Activated CD4-positive, CD25-positive, alpha-beta regulatory T cell treated with anti-CD3 and anti-CD28 coated beads, Interleukin-2, amount 50 U/mL, for 72 hours (primary cell): ENCODE measurements around the gene UBD.

ENCODE experiments used
- DNase-seq: peaks from one replicate; pipeline ENCODE4 v3.0.0; 2021

The UBD gene

DNA sequence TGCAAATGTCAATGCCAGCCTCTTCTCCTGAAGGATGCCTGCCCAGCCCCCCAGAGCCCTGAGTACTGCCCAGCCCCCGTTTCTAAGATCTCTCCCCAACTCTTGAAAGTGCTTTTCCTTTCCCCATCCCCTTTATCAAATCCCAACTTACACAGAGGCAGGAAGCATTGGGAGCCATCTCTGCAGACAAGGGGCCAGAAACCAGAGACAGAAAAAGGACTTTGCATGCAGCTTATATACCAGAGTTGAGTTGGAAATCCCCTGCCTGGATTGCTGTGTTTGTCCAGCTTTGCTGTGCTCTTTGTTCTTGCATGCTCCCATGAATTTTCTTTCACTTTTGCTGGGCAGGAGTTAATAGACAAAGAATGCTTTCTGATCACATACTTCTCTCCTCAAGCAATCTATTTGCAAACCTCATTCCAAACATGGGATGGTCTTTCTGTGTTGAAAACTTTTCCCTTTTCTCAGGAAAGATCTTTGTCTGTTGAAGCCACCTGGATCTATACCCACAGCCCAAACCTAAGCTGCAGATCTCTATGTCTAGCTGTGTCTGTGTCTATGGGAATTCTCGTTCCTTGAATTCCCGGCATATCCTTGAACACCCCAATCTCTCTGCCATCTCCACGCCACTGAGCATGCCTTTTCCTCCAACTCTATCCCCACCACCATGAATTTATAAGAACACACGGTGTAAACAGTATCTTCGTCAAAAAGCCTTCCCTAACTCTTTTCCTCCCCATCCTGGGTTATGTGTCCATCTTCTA is at the start of gene UBD:
Gene UBD (minus strand): TSS at position 209 of the 764 bp plus-strand sequence. CDS start 31 bp downstream, at position 178.
- no peak for DNase-seq

GRCh38 chr6:29608131-29608530 is 48.6 kb upstream of the UBD start:
- no peak for DNase-seq

DNA sequence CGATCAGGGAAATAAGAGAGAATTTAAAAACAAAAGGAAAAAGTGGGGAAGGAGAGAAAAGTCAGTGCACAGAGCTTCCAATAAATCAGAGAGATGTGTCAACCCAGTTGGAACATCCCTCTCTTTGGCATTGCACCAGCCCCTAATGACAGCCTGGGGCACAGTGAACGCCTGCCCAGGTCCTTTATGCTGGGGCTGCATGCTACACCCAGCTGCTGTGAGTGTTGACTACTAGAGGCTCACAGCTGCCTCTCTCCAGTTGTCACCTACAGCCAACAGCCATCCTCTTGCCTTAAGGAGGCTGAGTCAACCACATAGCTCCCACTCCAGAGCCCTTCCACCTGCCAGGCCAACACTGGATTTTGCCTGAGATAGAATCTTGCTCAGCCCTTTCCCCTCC is 44.4 kb upstream of the UBD start:
- DNase-seq = no peak

- DNase-seq = no peak
Measured at GRCh38 chr6:29603456-29603855, 43.9 kb upstream of the UBD start.

DNA sequence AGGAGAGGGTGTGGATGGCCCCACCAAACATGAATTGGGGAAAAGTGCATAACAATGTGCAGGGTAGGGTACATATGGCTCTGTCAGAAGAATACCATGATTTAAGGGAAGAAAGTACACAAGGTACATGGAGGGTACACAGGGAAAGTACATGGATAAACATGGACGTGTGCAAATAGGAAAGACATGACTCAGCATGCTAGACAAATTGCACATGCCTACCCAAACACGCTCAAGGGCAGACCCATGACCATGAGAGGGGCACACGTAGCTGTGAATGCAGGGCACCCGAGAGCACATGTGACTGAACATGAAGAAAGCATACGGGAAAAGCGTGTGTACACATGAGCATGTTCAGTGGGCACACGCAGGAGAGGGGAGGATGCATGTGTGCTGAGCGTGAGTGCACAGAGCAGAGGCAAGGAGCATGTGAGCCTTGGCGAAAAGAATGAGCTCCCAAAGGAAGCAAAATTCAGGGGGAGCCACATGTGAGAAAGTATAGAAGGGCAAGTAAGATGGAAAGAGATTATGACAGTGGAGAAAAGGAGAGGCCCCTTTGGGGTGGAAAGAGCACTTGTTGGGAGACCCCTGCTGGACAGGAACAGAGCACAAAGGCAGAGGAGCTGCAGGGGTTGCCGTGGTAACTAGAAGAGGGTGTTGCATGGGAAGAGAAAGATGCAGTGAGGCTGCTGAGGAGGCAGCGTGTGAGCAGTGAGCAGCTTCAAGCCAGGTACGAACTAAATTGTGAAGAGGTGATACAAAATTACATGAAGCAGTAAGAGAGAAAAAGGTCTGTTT is 43.2 kb upstream of the UBD start:
- no peak for DNase-seq

DNA sequence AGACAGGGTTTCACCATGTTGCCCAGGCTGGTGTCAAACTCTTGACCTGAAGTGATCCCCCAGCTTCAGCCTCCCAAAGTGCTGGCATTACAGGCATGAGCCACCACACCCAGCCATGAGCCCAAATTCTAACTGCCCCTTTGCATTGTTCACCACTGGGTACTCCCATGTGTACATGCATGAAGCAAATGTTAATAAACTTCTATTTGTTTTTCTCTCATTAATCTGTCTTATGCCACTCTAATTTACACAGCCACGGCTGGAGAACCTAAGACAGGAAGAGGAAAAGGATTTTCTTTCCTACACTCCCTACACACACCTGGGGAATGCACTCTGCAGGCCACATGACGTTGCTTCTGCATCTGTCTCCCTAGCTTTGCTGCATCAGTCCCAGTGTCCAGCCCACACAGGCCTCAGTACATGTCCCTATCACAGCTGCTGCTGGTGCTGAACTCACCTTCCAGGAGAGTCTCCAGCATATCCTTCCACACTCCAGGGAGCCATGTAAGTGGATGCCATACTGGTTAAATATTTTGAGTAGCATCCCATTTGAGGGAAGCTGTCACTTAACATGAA is 38.7 kb upstream of the UBD start:
- DNase-seq = no peak

- no peak for DNase-seq
Measured at GRCh38 chr6:29597184-29597583, 37.7 kb upstream of the UBD start.

GRCh38 chr6:29596381-29596900 is 36.9 kb upstream of the UBD start:
- DNase-seq = no peak

DNA sequence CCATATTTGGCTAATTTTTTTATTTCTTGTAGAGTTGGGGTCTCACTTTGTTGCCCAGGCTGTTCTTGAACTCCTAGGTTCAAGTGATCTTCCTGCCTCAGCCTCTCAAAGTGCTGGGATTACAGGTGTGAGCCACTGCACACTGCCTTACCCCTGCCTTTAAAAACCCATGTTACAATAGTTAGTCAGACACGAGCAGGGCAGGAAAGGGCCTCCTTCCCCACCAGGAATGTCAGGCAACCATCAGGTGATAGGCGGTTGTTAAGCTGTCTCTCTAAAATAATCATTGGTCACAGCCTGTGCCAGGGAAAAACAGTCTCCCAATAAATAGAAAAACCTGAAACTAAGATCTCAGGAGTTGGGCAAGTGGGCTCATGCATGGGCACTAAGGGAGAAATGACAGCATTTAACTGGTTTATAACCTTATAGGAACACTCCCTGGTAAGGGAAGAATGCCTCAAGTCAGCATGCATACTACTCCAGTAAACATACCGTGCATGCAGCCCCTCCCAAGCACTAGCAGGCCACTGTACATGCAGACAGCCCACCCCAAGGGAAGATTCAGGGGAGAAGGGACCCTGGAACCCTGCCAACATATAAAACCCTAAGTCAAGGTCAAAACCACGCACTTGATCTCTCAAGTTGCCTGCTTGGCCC is 33.8 kb upstream of the UBD start:
- no peak for DNase-seq

GRCh38 chr6:29591677-29592076 is 32.1 kb upstream of the UBD start:
- DNase-seq = no peak

GRCh38 chr6:29590218-29590808 is 30.8 kb upstream of the UBD start:
- no peak for DNase-seq

DNA sequence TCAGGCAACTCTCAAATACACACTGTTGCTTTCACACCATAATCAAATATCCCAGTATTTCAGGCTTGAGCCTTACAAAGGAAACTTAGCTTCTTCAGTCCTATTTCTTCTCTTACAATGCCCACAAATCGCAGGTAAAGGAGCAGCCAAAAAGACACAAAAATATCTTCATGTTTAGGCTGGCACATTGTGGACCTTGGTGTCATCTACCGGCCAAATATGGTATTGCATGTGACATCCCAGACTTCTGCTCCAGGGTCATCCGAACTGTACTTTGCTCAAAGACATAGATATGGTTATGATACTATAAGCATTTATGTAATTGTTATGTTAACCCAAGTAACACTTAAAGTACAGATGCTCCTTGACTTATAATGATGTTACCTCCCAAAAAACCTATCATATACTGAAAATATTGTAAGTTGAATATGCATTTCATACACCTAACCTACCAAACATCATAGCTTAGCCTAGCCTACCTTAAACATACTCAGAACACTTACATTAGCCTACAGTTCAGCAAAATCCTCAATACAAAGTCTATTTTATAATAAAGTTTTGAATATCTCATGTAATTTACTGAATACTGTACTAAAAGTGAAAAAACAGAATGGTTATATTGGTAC is 30.0 kb upstream of the UBD start:
- DNase-seq = peak; percentile 58

DNA sequence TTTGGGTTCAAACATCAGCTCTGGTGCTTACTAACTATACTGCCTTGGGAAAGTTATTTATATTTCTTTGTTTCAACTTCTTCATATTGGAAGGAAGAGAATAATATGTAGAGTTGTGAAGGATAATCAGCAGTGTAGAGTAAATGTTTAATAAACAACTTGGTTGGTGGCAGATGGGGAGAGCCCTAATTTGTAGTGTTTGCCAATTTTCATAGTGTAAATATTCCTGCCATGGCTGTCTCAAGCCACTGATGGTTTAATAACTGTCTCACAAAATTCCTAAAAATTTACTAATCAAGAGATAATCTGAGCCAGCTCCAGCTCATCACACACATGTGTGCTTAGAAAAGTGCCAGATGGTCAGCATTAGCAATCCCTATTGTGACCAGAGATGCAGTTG is 25.3 kb upstream of the UBD start, which contains the start of gene OR2H2:
Gene OR2H2 (plus strand): TSS at position 301 of the 400 bp plus-strand sequence. CDS start 2,824 bp downstream, outside the sequence.
- DNase-seq = no peak

DNA sequence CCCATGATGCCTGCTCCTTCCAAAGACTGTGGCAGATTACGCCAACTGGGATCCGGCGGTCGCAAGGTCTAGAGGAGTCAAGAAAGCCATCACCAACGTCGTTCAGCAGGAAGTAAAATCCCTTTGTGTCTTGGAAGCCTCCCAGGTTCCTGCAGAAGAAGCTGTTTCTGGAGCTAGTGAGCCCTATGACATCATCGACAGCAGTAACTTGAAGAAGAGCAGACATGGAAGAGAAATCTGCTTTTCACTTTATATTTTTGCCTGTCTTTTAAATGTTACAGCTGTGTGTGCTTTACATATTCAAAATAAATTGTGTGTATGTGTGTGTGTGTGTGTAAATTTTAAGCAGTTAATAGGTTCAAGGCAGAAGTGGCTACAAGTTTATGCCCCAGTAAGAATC is 18.0 kb upstream of the UBD start:
- DNase-seq = no peak

- no peak for DNase-seq
Measured at GRCh38 chr6:29576056-29576455, 16.5 kb upstream of the UBD start.

GRCh38 chr6:29567991-29568390 is 8.5 kb upstream of the UBD start:
- DNase-seq = no peak

GRCh38 chr6:29567541-29567940 is 8.0 kb upstream of the UBD start:
- DNase-seq = no peak

GRCh38 chr6:29566856-29567255 is 7.3 kb upstream of the UBD start:
- DNase-seq = no peak

DNA sequence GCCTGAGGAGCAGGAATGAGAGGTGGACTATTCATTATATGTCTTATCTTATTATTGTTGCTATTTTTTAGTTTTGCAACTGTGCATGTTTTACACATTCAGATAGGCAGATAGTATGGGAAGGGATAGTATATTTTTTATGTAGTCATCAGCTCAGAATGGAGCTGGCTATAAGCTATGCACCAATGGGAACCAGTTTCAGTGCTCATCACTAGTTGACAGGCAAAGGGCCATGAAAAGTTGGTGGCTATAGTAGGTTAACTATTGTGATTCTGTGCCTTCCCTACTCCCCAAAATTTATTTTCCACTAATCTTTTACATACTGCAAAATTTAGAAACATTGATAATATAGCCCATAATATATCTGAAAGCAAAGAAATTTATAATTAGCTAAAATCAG is 5.3 kb upstream of the UBD start:
- no peak for DNase-seq

GRCh38 chr6:29563435-29563965 is 4.0 kb upstream of the UBD start:
- DNase-seq = no peak

DNA sequence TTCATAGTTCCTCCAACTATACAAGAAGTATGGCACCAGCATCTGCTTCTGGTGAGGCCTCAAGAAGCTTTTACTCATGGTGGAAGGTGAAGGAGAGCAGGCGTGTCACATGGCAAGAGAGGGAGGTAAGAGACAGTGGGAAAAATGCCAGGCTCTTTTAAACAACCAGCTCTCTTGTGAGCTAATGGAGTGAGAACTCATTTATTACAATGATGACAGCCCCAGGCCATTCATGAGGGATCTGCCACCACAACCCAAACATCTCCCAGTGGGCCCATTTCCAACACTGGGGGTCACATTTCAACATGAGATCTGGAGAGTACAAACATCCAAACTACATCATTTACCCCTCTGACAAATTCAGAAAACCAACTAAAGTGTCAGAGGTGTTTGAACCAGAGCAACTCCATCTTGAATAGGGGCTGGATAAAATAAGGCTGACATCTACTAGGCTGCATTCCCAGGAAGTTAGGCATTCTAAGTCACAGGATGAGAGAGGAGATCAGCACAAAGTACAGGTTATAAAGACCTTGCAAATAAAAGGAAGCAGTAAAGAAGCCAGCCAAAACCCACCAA is 2.2 kb upstream of the UBD start:
- no peak for DNase-seq

DNA sequence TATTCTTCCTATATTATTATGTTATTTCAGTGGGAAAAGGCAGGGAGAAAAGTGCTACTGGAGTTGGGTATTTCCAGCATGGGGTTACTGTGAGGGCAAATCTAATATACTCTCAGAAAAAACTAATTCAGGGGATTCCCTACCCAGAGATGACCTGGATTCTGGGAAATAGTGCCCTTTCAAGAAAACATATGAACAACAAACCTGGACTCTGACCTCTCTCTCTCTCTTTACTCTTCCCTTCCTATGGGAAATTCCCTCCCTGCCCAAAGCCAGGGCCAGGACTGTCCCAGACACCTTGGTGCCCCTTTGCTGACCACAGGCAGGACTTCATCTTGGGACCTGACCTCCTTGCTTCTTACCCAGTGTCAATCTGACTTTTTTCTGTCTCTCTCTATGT is 1.6 kb upstream of the UBD start:
- no peak for DNase-seq
